Stimulated activated CD4-positive, alpha-beta T cell treated with anti-CD3 and anti-CD28 coated beads, Interleukin-15, amount 100 ng/mL, for 48 hours (primary cell): ENCODE results near the gene CRYZL1.
"Not testable (repeated sequence)": the region's sequence is repeated elsewhere in the genome, so short reads cannot be mapped to it uniquely, and the experiment has no call there.

ENCODE experiments used
- DNase-seq, 2 donors: peaks; one replicate each; pipeline ENCODE4 v3.0.0-alpha.2; 2020; ENCODE audit warnings: low read depth in 2 of 2

Gene CRYZL1

GRCh38 chr21:33641352-33642026 lies at the start of gene CRYZL1:
TSS of gene CRYZL1 (minus strand) at chr21:33641741. CDS start at chr21:33631551, 10,190 bp downstream.
- DNase-seq = peak; percentile 99 to 100

GRCh38 chr21:33690874-33691273 lies 49.3 kb upstream of the CRYZL1 start:
- no peak for DNase-seq

GRCh38 chr21:33688353-33688752 lies 46.8 kb upstream of the CRYZL1 start:
- no peak for DNase-seq

- no peak for DNase-seq
These were observed 46.1 kb upstream of the CRYZL1 start for GRCh38 chr21:33687634-33688033.

- DNase-seq = no peak
These were observed 44.8 kb upstream of the CRYZL1 start for GRCh38 chr21:33686386-33686785.

GRCh38 chr21:33685613-33686197 lies 44.2 kb upstream of the CRYZL1 start:
- DNase-seq = no peak

GRCh38 chr21:33684923-33685560 lies 43.5 kb upstream of the CRYZL1 start:
- DNase-seq = no peak

GRCh38 chr21:33684068-33684467 lies 42.5 kb upstream of the CRYZL1 start:
- DNase-seq = no peak

GRCh38 chr21:33682992-33683627 lies 41.6 kb upstream of the CRYZL1 start:
- no peak for DNase-seq

GRCh38 chr21:33680870-33681269 lies 39.3 kb upstream of the CRYZL1 start:
- no peak for DNase-seq

- no peak for DNase-seq
These were observed 35.9 kb upstream of the CRYZL1 start for GRCh38 chr21:33677450-33677849.

- DNase-seq = not testable (repeated sequence)
These were observed 35.1 kb upstream of the CRYZL1 start for GRCh38 chr21:33676666-33677065.

GRCh38 chr21:33674226-33674625 lies 32.7 kb upstream of the CRYZL1 start:
- DNase-seq = no peak

GRCh38 chr21:33673473-33673872 lies 31.9 kb upstream of the CRYZL1 start:
- DNase-seq = no peak

GRCh38 chr21:33670076-33670978 lies 28.8 kb upstream of the CRYZL1 start:
- no peak for DNase-seq

GRCh38 chr21:33668620-33669019 lies 27.1 kb upstream of the CRYZL1 start:
- DNase-seq = no peak

GRCh38 chr21:33668180-33668579 lies 26.6 kb upstream of the CRYZL1 start:
- no peak for DNase-seq

GRCh38 chr21:33667636-33668035 lies 26.1 kb upstream of the CRYZL1 start:
- DNase-seq = no peak

- DNase-seq = no peak
These were observed 24.6 kb upstream of the CRYZL1 start for GRCh38 chr21:33666153-33666552.

GRCh38 chr21:33664135-33664534 lies 22.6 kb upstream of the CRYZL1 start:
- DNase-seq = no peak

- DNase-seq = no peak
These were observed 21.7 kb upstream of the CRYZL1 start for GRCh38 chr21:33663241-33663640.

GRCh38 chr21:33662046-33662445 lies 20.5 kb upstream of the CRYZL1 start:
- no peak for DNase-seq
